Esophagus squamous epithelium (tissue), 4 donors: ENCODE results near the gene PLN.

Source experiments
- CTCF ChIP-seq, 6 experiments: fragments of 450-650 bp in 4 of 6; fragments of 200-600 bp in 2 of 6; sonication (generic) in 2 of 6; IDR thresholded peaks; one replicate each; pipeline ENCODE4 v1.5.1; 2016 to 2019; ENCODE audit warnings: antibody characterized with exemption in 6 of 6, mild to moderate bottlenecking in 4 of 6, moderate library complexity in 4 of 6
- POLR2A ChIP-seq, 4 donors: fragments of 450-650 bp; IDR thresholded peaks; one replicate each; pipeline ENCODE4 v1.6.1; 2017; ENCODE audit warnings: antibody characterized with exemption in 4 of 4, mild to moderate bottlenecking in 4 of 4, moderate library complexity in 3 of 4

- TF ChIP-seq CTCF (IDR thresholded peaks at IDR 0.05): no peak
- no peak for TF ChIP-seq POLR2A (IDR thresholded peaks at IDR 0.05)
These were observed 42.4 kb upstream of the PLN start for GRCh38 chr6:118505656-118506055.
